GM12878 (cell line): ENCODE measurements around the gene BIRC7. TPM values are rescaled to one million over a fixed set of nuclear protein-coding genes. Genes with fewer than 3 reads are reported as not detected.

Source experiments
- ATAC-seq: fragments of 200-7000 bp; cut with Tn5 transposase; 3 replicates; pipeline ENCODE4 v1.9.1; 2020; ENCODE audit warnings: mild to moderate bottlenecking, moderate library complexity
- BruUV-seq: library from RNA; stranded (reverse); fragments of 400-500 nt; replicated peaks from 2 replicates; lab custom pipeline; 2021; lab: Mats Ljungman, UMichigan
- CTCF ChIA-PET: fragments of 300-600 bp; sonication (Branson Sonifier 250); formaldehyde crosslinking; extraction: SDS; loops from one replicate; lab custom pipeline; 2021; ENCODE audit warnings: inconsistent platforms; lab: Yijun Ruan, JAX
- POLR2A ChIA-PET: fragments of 350-600 bp; formaldehyde crosslinking; extraction: SDS; loops from one replicate; lab custom pipeline; 2021; ENCODE audit warnings: inconsistent platforms; lab: Charles Lee
- RAD21 ChIA-PET: fragments of 300-600 bp; sonication (Branson Sonifier 250); formaldehyde crosslinking; loops from one replicate; lab custom pipeline; 2023; ENCODE audit warnings: antibody characterized with exemption; ENCODE audit not compliant: unreplicated experiment; lab: Charles Lee
- SMC1A ChIA-PET: fragments of 300-600 bp; sonication (Branson Sonifier 250); formaldehyde crosslinking; loops from one replicate; lab custom pipeline; 2023; ENCODE audit not compliant: unreplicated experiment, uncharacterized antibody; lab: Charles Lee
- DNase-seq: peaks from one replicate; pipeline ENCODE4 v3.0.0-alpha.2; 2011; ENCODE audit warnings: low read depth, low spot score
- FAIRE-seq: peaks from 3 replicates; lab custom pipeline; 2011; peaks lifted over from hg19 to GRCh38; lab: Jason Lieb, UNC
- H2AFZ ChIP-seq: 2 replicates; pipeline ENCODE4 v1.6.0; 2011; ENCODE audit warnings: low read depth, low read length, control low read depth; ENCODE audit not compliant: control insufficient read depth
- H3K27ac ChIP-seq: 2 replicates; pipeline ENCODE4 v1.5.1; 2011; ENCODE audit warnings: control low read depth; ENCODE audit not compliant: control insufficient read depth, insufficient read depth
- H3K27me3 ChIP-seq, 2 experiments: replicated peaks in 1 of 2; 2 replicates each; pipeline versions ENCODE4 v1.6.0 to v1.6.1; 2011; ENCODE audit warnings: low read length in 1 of 2; ENCODE audit not compliant: control insufficient read depth in 2 of 2, insufficient read depth in 2 of 2
- H3K36me3 ChIP-seq, 2 experiments: 2 replicates each; pipeline ENCODE4 v1.5.1; 2011; ENCODE audit warnings: low read length in 1 of 2; ENCODE audit not compliant: control insufficient read depth in 2 of 2, insufficient read depth in 2 of 2
- H3K4me1 ChIP-seq: 2 replicates; pipeline ENCODE4 v1.6.1; 2011; ENCODE audit warnings: mild to moderate bottlenecking, low read length, moderate library complexity, mixed read lengths; ENCODE audit not compliant: control insufficient read depth, insufficient read depth
- H3K4me2 ChIP-seq: 2 replicates; pipeline ENCODE4 v1.6.0; 2011; ENCODE audit warnings: control low read depth; ENCODE audit not compliant: control insufficient read depth, insufficient read depth
- H3K4me3 ChIP-seq: fragments of 200-600 bp; sonication (generic); 2 replicates; pipeline ENCODE4 v1.5.1; 2016
- H3K79me2 ChIP-seq: 2 replicates; pipeline ENCODE4 v1.6.0; 2011; ENCODE audit warnings: low read length; ENCODE audit not compliant: control insufficient read depth, insufficient read depth
- H3K9ac ChIP-seq: 2 replicates; pipeline ENCODE4 v1.8.0; 2011; ENCODE audit warnings: low read length, control low read depth, mixed read lengths; ENCODE audit not compliant: control insufficient read depth, insufficient read depth
- H3K9me3 ChIP-seq: replicated peaks from 3 replicates; pipeline ENCODE4 v1.5.1; 2011; ENCODE audit warnings: mild to moderate bottlenecking, low read length; ENCODE audit not compliant: control insufficient read depth, insufficient read depth
- H4K20me1 ChIP-seq: 2 replicates; pipeline ENCODE4 v1.6.0; 2011; ENCODE audit not compliant: control insufficient read depth, insufficient read depth
- CEBPB ChIP-seq, 2 experiments: fragments of 150-350 bp in 1 of 2; IDR thresholded peaks; 2 replicates each; pipeline ENCODE4 v1.6.1; 2012 to 2014; ENCODE audit warnings: low read depth in 2 of 2, low read length in 2 of 2, borderline replicate concordance in 1 of 2, inconsistent platforms in 1 of 2
- KLF5 ChIP-seq: fragments of 450-650 bp; IDR thresholded peaks from 2 replicates; pipeline ENCODE4 v1.6.1; 2014; ENCODE audit warnings: mild to moderate bottlenecking; ENCODE audit not compliant: partially characterized antibody
- MXI1 ChIP-seq: fragments of 150-350 bp; IDR thresholded peaks from 2 replicates; pipeline ENCODE4 v1.6.1; 2011; ENCODE audit warnings: low read depth, mild to moderate bottlenecking, inconsistent platforms, low read length, improper control_type of control experiment
- MYC ChIP-seq: IDR thresholded peaks from 2 replicates; pipeline ENCODE4 v1.6.1; 2011; ENCODE audit warnings: mild to moderate bottlenecking, low read length, moderate library complexity, inconsistent platforms; ENCODE audit not compliant: insufficient read depth, insufficient replicate concordance, insufficient read length, severe bottlenecking
- RAD51 ChIP-seq: fragments of 450-650 bp; IDR thresholded peaks from 2 replicates; pipeline ENCODE4 v1.6.1; 2016; ENCODE audit warnings: moderate library complexity, mild to moderate bottlenecking, inconsistent platforms
- WRNIP1 ChIP-seq: IDR thresholded peaks from 2 replicates; pipeline ENCODE4 v1.6.1; 2011; ENCODE audit warnings: low read depth, low read length, improper control_type of control experiment, borderline replicate concordance
- WGBS: methylation state at CpG from one replicate; pipeline ENCODE4 v1.1.6; 2016; ENCODE audit warnings: low lambda C conversion rate; ENCODE audit not compliant: insufficient replicate concordance, insufficient coverage; ENCODE audit errors: missing lambda C conversion rate; 5-methylcytosine and 5-hydroxymethylcytosine counted together
- in situ Hi-C: fragments of 300-500 bp; cut with MboI; formaldehyde crosslinking; loops from 9 replicates; pipeline ENCODE4 v1.14.3; 2018; ENCODE audit warnings: mixed read lengths
- intact Hi-C: fragments of 100-400 bp; cut with micrococcal nuclease; formaldehyde crosslinking; loops from one replicate; pipeline ENCODE4 v1.14.2; 2022; ENCODE audit not compliant: unreplicated experiment
- polyA plus RNA-seq, 11 experiments: library from polyadenylated mRNA; depleted of rRNA in 4 of 11; unstranded in 6 of 11; stranded (reverse) in 5 of 11; fragments of >200 nt; fragmentation: Nextera tagmentation in 4 of 11; fragmentation: Illumina TruSeq in 1 of 11; extraction: Ambion mirVana in 4 of 11; extraction: Trizol in 1 of 11; gene quantifications; 1 replicate in 1 of 11; 2 replicates in 10 of 11; pipeline versions ENCODE4 v1.2.1 to v1.2.3, GENCODE V29; 2011 to 2016; ENCODE audit warnings: inconsistent platforms in 2 of 11, missing spikeins in 2 of 11, low read depth in 1 of 11
- total RNA-seq, 4 experiments: library from RNA; depleted of rRNA in 3 of 4; stranded (reverse); fragments of >200 nt in 3 of 4; fragmentation: Illumina TruSeq in 1 of 4; extraction: Trizol in 1 of 4; gene quantifications; 2 replicates each; pipeline versions ENCODE4 v1.2.1 to v1.2.3, GENCODE V29; 2013 to 2021
- TF ChIP-seq, protein P1 (sequence below), 3 experiments: IDR thresholded peaks in 2 of 3; conservative IDR thresholded peaks in 1 of 3; 2 replicates each; pipeline ENCODE4 v1.5.1; 2011; ENCODE audit warnings: low read depth in 3 of 3, low read length in 3 of 3, mild to moderate bottlenecking in 3 of 3, control low read depth in 2 of 3, moderate library complexity in 2 of 3, inconsistent platforms in 1 of 3, mixed read lengths in 1 of 3; ENCODE audit not compliant: control insufficient read depth in 2 of 3, insufficient read depth in 1 of 3; ENCODE audit errors: extremely low read depth in 1 of 3
- TF ChIP-seq, protein P2 (sequence below): IDR thresholded peaks from 2 replicates; pipeline ENCODE4 v1.6.1; 2011; ENCODE audit warnings: low read depth, low read length, improper control_type of control experiment, borderline replicate concordance
- TF ChIP-seq, protein P3 (sequence below): fragments of 450-650 bp; IDR thresholded peaks from 2 replicates; pipeline ENCODE4 v1.6.1; 2017; ENCODE audit warnings: mild to moderate bottlenecking

Gene BIRC7
- total and polyA plus RNA-seq, 10 of the 15 experiments (the other 5 are each of a cell fraction or from before 2014, with no cell fraction given), result 0.31 TPM; not detected in 9

DNA sequence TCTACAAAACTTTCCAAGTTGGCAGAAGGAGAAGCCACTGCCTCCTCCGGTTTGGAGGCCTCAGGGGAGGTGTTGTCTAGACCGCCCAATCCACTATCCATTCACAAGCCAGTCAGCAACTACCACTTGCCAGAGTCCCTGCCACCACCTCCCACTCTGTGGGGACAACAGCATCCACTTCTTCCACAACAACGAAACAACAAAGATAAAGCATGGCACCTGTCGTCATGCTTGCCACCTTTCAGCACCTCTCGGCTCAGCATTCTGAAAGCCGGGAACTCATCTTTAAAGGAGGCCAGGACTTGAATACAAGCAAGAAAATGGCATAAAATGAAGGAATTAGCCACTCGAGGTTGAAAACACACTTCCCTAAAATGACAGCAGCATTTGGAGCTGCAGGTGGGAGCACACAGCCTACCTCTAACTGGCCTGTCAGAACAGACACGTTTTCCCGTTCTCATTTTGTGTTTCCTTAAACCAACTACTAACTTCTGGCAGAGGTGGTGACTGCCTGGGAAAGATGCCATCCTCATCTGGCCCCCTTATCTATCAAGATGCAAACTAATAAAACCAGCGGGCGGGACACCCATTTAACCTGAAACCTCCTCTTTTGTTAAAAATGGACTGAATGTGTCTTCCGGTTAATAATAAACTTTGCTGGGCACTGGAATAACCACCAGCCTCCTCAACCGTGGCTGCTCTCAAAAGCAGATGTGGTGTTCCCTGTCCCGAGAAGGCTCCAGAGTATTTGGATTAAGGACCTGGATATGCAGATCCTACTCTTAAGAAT, 41.5 kb upstream of the BIRC7 start:
- Histone ChIP-seq H3K27ac (no peak overlapping the region), H3K4me1 (no peaks in the 10 kb centered on the region), H3K36me3 (peaks cover 0 to 10% of the 10 kb centered on the region in 2 experiments), H2AFZ (no peak overlapping the region), H3K4me3 (no peak overlapping the region), H3K79me2 (peaks cover 3% of the 10 kb centered on the region), H3K27me3 (no peaks in the 10 kb centered on the region), H3K4me2 (no peak overlapping the region), H4K20me1 (peaks cover 8% of the 10 kb centered on the region), H3K9ac (no peak overlapping the region), H3K9me3 (no peaks in the 10 kb centered on the region)
- ChIA-PET SMC1A (no interaction called here), POLR2A (no interaction called here), CTCF (interaction anchor here (2.0 kb wide), 1 partner anchor 30 kb away, joined by 5 read pairs; no protein-coding TSS in a partner anchor), RAD21 (no interaction called here)
- BruUV-seq, result no TSS peak
- ATAC-seq (no peak), FAIRE-seq (no peak), DNase-seq (no peak)
- TF ChIP-seq, protein P1, sequence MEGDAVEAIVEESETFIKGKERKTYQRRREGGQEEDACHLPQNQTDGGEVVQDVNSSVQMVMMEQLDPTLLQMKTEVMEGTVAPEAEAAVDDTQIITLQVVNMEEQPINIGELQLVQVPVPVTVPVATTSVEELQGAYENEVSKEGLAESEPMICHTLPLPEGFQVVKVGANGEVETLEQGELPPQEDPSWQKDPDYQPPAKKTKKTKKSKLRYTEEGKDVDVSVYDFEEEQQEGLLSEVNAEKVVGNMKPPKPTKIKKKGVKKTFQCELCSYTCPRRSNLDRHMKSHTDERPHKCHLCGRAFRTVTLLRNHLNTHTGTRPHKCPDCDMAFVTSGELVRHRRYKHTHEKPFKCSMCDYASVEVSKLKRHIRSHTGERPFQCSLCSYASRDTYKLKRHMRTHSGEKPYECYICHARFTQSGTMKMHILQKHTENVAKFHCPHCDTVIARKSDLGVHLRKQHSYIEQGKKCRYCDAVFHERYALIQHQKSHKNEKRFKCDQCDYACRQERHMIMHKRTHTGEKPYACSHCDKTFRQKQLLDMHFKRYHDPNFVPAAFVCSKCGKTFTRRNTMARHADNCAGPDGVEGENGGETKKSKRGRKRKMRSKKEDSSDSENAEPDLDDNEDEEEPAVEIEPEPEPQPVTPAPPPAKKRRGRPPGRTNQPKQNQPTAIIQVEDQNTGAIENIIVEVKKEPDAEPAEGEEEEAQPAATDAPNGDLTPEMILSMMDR (IDR thresholded peaks at IDR 0.05 in 2 of 3, conservative IDR thresholded peaks at IDR 0.05 in 1 of 3; ENCODE audit: control insufficient read depth in 2 of 3, extremely low read depth in 1 of 3, insufficient read depth in 1 of 3, low read depth in 3 of 3, low read length in 3 of 3), result no peak
- TF ChIP-seq, protein P2, sequence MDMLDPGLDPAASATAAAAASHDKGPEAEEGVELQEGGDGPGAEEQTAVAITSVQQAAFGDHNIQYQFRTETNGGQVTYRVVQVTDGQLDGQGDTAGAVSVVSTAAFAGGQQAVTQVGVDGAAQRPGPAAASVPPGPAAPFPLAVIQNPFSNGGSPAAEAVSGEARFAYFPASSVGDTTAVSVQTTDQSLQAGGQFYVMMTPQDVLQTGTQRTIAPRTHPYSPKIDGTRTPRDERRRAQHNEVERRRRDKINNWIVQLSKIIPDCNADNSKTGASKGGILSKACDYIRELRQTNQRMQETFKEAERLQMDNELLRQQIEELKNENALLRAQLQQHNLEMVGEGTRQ, result no peak
- TF ChIP-seq, protein P3, sequence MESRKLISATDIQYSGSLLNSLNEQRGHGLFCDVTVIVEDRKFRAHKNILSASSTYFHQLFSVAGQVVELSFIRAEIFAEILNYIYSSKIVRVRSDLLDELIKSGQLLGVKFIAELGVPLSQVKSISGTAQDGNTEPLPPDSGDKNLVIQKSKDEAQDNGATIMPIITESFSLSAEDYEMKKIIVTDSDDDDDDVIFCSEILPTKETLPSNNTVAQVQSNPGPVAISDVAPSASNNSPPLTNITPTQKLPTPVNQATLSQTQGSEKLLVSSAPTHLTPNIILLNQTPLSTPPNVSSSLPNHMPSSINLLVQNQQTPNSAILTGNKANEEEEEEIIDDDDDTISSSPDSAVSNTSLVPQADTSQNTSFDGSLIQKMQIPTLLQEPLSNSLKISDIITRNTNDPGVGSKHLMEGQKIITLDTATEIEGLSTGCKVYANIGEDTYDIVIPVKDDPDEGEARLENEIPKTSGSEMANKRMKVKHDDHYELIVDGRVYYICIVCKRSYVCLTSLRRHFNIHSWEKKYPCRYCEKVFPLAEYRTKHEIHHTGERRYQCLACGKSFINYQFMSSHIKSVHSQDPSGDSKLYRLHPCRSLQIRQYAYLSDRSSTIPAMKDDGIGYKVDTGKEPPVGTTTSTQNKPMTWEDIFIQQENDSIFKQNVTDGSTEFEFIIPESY, result no peak
- TF ChIP-seq CEBPB (IDR thresholded peaks at IDR 0.05; ENCODE audit: borderline replicate concordance in 1 of 2, low read depth in 2 of 2, low read length in 2 of 2), result no peak
- TF ChIP-seq MYC, result no peak
- no peak for TF ChIP-seq MXI1
- no peak for TF ChIP-seq KLF5
- no peak for TF ChIP-seq WRNIP1
- TF ChIP-seq RAD51, result no peak
- 86% methylated on average over 14 of the region's 14 CpGs for WGBS
- in situ Hi-C loops (no loop called here), intact Hi-C loops (no loop called here)
